SU-DHL-6 (cell line): ENCODE results near the gene PSAPL1.

Experiments
- H2AFZ ChIP-seq: fragments of 200-600 bp; sonication (generic); 2 replicates; pipeline ENCODE4 v1.6.1; 2014; ENCODE audit warnings: low read depth, mild to moderate bottlenecking, moderate library complexity, mixed read lengths, antibody characterized with exemption, low read length; ENCODE audit not compliant: severe bottlenecking
- H3F3A ChIP-seq: fragments of 200-600 bp; shearing (Covaris generic); 2 replicates; pipeline ENCODE4 v1.6.0; 2016; ENCODE audit warnings: antibody characterized with exemption, mild to moderate bottlenecking; ENCODE audit not compliant: insufficient read depth
- H3K27ac ChIP-seq: fragments of 200-600 bp; sonication (generic); 2 replicates; pipeline ENCODE4 v1.5.1; 2016; ENCODE audit warnings: low read depth, mild to moderate bottlenecking, low read length, moderate library complexity, mixed read lengths
- H3K27me3 ChIP-seq: fragments of 200-600 bp; sonication (generic), shearing (Covaris generic); 2 replicates; pipeline ENCODE4 v1.6.0; 2014; ENCODE audit warnings: mild to moderate bottlenecking, low read length
- H3K36me3 ChIP-seq: fragments of 200-600 bp; sonication (generic); 2 replicates; pipeline ENCODE4 v1.6.1; 2014; ENCODE audit warnings: mild to moderate bottlenecking, low read length, mixed read lengths
- H3K4me2 ChIP-seq: fragments of 300-600, 200-600 bp; shearing (Covaris generic), sonication (generic); 2 replicates; pipeline ENCODE4 v1.6.0; 2014; ENCODE audit warnings: low read length, low read depth, mild to moderate bottlenecking; ENCODE audit not compliant: poor library complexity, severe bottlenecking
- H3K4me3 ChIP-seq: fragments of 200-600 bp; sonication (generic); 2 replicates; pipeline ENCODE4 v1.5.1; 2014; ENCODE audit warnings: antibody characterized with exemption, low read length, mild to moderate bottlenecking, mixed read lengths; ENCODE audit not compliant: insufficient read depth, poor library complexity, severe bottlenecking
- H3K79me2 ChIP-seq: fragments of 200-600 bp; sonication (generic); 2 replicates; pipeline ENCODE4 v1.6.1; 2014; ENCODE audit warnings: mild to moderate bottlenecking, low read length, moderate library complexity; ENCODE audit not compliant: insufficient read depth
- H3K9ac ChIP-seq: fragments of 200-600 bp; sonication (generic); 2 replicates; pipeline ENCODE4 v1.7.0; 2014; ENCODE audit warnings: mild to moderate bottlenecking, low read length
- H3K9me2 ChIP-seq: fragments of 200-600 bp; sonication (generic); replicated peaks from 2 replicates; pipeline ENCODE4 v1.6.1; 2014; ENCODE audit warnings: low read length; ENCODE audit not compliant: insufficient read depth
- H3K9me3 ChIP-seq: fragments of 200-600 bp; sonication (generic); 2 replicates; pipeline ENCODE4 v1.6.1; 2014; ENCODE audit warnings: low read length, mixed read lengths; ENCODE audit not compliant: insufficient read depth
- H4K20me1 ChIP-seq: fragments of 200-600 bp; sonication (generic); 2 replicates; pipeline ENCODE4 v1.6.1; 2014; ENCODE audit warnings: low read depth, mild to moderate bottlenecking, antibody characterized with exemption, low read length, moderate library complexity, mixed read lengths
- EZH2phosphoT487 ChIP-seq: fragments of 200-600 bp; sonication (generic), shearing (Covaris generic); conservative IDR thresholded peaks from 2 replicates; pipeline ENCODE4 v1.6.1; 2018; ENCODE audit warnings: mild to moderate bottlenecking, antibody characterized with exemption, low read length, moderate library complexity, mixed read lengths
- TF ChIP-seq, protein P1 (sequence below): fragments of 200-600 bp; sonication (generic); IDR thresholded peaks from one replicate; pipeline ENCODE4 v1.5.1; 2017; ENCODE audit warnings: antibody characterized with exemption, mild to moderate bottlenecking, low read length, moderate library complexity; ENCODE audit not compliant: insufficient read depth, poor library complexity, severe bottlenecking

The PSAPL1 gene

DNA sequence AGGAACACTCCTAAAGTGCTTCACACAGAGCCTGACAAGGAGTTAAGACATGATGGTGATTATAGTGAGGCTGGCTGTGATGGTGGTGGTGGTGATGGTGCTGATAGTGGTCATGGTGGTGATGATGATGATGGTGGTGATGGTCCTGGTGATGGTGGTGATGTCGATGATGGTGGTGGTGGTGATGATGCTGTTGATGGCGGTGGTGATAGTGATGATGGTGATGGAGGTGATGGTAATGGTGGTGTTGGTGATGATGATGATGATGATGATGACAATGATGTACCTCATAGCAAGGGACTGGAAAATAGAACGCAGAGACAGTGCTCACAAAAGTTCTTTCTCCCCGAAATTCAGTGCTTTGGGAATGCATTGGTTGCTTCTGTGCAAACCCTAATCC, 34.3 kb upstream of the PSAPL1 start:
- no peak overlapping the region for H2AFZ ChIP-seq
- H3K79me2 ChIP-seq, result no peaks in the 10 kb centered on the region
- TF ChIP-seq, protein P1, sequence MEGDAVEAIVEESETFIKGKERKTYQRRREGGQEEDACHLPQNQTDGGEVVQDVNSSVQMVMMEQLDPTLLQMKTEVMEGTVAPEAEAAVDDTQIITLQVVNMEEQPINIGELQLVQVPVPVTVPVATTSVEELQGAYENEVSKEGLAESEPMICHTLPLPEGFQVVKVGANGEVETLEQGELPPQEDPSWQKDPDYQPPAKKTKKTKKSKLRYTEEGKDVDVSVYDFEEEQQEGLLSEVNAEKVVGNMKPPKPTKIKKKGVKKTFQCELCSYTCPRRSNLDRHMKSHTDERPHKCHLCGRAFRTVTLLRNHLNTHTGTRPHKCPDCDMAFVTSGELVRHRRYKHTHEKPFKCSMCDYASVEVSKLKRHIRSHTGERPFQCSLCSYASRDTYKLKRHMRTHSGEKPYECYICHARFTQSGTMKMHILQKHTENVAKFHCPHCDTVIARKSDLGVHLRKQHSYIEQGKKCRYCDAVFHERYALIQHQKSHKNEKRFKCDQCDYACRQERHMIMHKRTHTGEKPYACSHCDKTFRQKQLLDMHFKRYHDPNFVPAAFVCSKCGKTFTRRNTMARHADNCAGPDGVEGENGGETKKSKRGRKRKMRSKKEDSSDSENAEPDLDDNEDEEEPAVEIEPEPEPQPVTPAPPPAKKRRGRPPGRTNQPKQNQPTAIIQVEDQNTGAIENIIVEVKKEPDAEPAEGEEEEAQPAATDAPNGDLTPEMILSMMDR, result no peak
- no peak for TF ChIP-seq EZH2phosphoT487
- no peak overlapping the region for H3K27ac ChIP-seq
- no peaks in the 10 kb centered on the region for H3K9me3 ChIP-seq
- no peak overlapping the region for H3K4me2 ChIP-seq
- no peaks in the 10 kb centered on the region for H3K36me3 ChIP-seq
- H3K9ac ChIP-seq, result no peak overlapping the region
- H3K27me3 ChIP-seq, result no peaks in the 10 kb centered on the region
- no peaks in the 10 kb centered on the region for H3K9me2 ChIP-seq
- H3F3A ChIP-seq, result no peaks in the 10 kb centered on the region
- H3K4me3 ChIP-seq, result no peak overlapping the region
- no peaks in the 10 kb centered on the region for H4K20me1 ChIP-seq

DNA sequence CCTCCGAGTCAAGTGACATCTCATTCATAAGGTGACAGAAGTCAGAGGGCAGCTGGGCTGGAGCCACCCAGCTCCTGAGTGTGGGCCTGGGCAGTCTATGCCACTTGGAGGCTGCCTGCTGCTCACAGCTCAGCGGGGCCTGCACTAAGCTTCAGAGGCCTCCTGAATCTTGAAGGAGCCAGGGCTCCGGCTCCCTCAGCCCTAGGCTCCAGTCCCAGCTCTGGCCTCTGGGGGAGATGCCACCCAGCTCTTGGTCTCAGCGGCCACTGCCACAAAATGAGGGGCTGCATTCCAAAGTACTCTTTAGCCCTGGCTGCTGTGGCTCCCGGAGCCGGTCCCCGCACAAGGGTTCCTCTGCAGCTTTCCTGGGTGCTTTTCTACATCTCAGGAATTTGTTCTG, 32.7 kb upstream of the PSAPL1 start:
- Histone ChIP-seq H3K9me3 (no peaks in the 10 kb centered on the region), H4K20me1 (no peaks in the 10 kb centered on the region), H3K27ac (no peak overlapping the region), H3K4me3 (no peak overlapping the region), H3F3A (no peaks in the 10 kb centered on the region), H3K9ac (no peak overlapping the region), H3K79me2 (no peaks in the 10 kb centered on the region), H2AFZ (no peak overlapping the region), H3K36me3 (no peaks in the 10 kb centered on the region), H3K9me2 (no peaks in the 10 kb centered on the region), H3K27me3 (no peaks in the 10 kb centered on the region), H3K4me2 (no peak overlapping the region)
- TF ChIP-seq, protein P1, result no peak
- no peak for TF ChIP-seq EZH2phosphoT487

DNA sequence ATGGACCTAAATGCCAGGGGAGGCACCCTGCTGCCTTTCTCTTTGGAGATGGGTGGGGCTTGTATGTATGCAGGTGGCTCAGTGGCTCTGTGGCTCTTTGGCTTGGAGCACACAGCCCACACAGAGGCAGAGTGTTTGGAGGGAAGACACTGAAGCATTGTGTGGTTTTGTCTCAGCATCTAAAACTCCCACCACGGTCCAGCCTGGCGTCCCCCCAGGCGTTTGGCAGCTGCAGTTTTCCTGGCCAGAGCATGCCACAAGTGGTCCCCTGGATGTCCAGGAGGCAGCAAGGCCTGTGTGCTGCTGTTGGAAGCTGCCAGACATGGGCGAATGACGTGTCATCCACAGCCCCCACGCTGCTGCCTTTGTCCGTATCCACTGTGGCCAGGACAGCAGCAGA, 32.2 kb upstream of the PSAPL1 start:
- Histone ChIP-seq H3K9me2 (no peaks in the 10 kb centered on the region), H3K27me3 (no peaks in the 10 kb centered on the region), H4K20me1 (no peaks in the 10 kb centered on the region), H3K27ac (no peak overlapping the region), H3K79me2 (no peaks in the 10 kb centered on the region), H3K4me2 (no peak overlapping the region), H2AFZ (no peak overlapping the region), H3F3A (no peaks in the 10 kb centered on the region), H3K9me3 (no peaks in the 10 kb centered on the region), H3K36me3 (no peaks in the 10 kb centered on the region), H3K9ac (no peak overlapping the region), H3K4me3 (no peak overlapping the region)
- TF ChIP-seq EZH2phosphoT487, result no peak
- TF ChIP-seq, protein P1, result no peak
